HepG2 (cell line): ENCODE measurements around the gene STEAP1. TPM values are rescaled to one million over a fixed set of nuclear protein-coding genes. Genes with fewer than 3 reads are reported as not detected.

ENCODE experiments used
- ATF1 ChIP-seq: IDR thresholded peaks from 2 replicates; pipeline ENCODE4 v1.6.1; 2016; ENCODE audit warnings: mild to moderate bottlenecking, control low read depth
- FOXK1 ChIP-seq: sonication (generic); formaldehyde crosslinking; IDR thresholded peaks from 2 replicates; pipeline ENCODE4 v1.4.0; 2020; ENCODE audit warnings: low read depth, missing genetic modification reagents, borderline replicate concordance
- HDAC1 ChIP-seq: sonication (generic); formaldehyde crosslinking; IDR thresholded peaks from 2 replicates; pipeline ENCODE4 v1.5.1; 2020; ENCODE audit warnings: mild to moderate bottlenecking, missing genetic modification reagents
- HOXA3 ChIP-seq: sonication (generic); formaldehyde crosslinking; IDR thresholded peaks from 2 replicates; pipeline ENCODE4 v1.5.0; 2020; ENCODE audit warnings: missing genetic modification reagents
- KAT8 ChIP-seq: IDR thresholded peaks from 2 replicates; pipeline ENCODE4 v1.6.1; 2016; ENCODE audit warnings: missing genetic modification reagents, missing compliant biosample characterization
- NCOA2 ChIP-seq: sonication (generic); formaldehyde crosslinking; IDR thresholded peaks from 2 replicates; pipeline ENCODE4 v1.8.0; 2022; ENCODE audit warnings: inconsistent platforms
- PHF5A ChIP-seq: IDR thresholded peaks from one replicate; pipeline ENCODE4 v1.6.1; 2018; ENCODE audit warnings: low read depth, missing genetic modification reagents; ENCODE audit not compliant: unreplicated experiment
- RBAK ChIP-seq: sonication (generic); formaldehyde crosslinking; IDR thresholded peaks from 2 replicates; pipeline ENCODE4 v1.5.1; 2020; ENCODE audit warnings: mild to moderate bottlenecking, missing genetic modification reagents
- SALL1 ChIP-seq: sonication (generic); formaldehyde crosslinking; IDR thresholded peaks from 2 replicates; pipeline ENCODE4 v1.8.0; 2022; ENCODE audit warnings: mild to moderate bottlenecking, missing genetic modification reagents
- SMC3 ChIP-seq: IDR thresholded peaks from 2 replicates; pipeline ENCODE4 v1.6.1; 2011; ENCODE audit warnings: low read length, improper control_type of control experiment
- SRF ChIP-seq: IDR thresholded peaks from 2 replicates; pipeline ENCODE4 v1.6.1; 2011; ENCODE audit warnings: mild to moderate bottlenecking, low read depth, low read length, moderate library complexity
- ZBTB8A ChIP-seq: sonication (generic); formaldehyde crosslinking; IDR thresholded peaks from 2 replicates; pipeline ENCODE4 v1.4.0; 2020; ENCODE audit warnings: mild to moderate bottlenecking, low read depth, missing genetic modification reagents, borderline replicate concordance
- ZHX1 ChIP-seq: sonication (generic); formaldehyde crosslinking; IDR thresholded peaks from 2 replicates; pipeline ENCODE4 v1.8.1; 2022; ENCODE audit warnings: low read depth, mild to moderate bottlenecking, missing genetic modification reagents
- ZNF274 ChIP-seq: sonication (generic); formaldehyde crosslinking; IDR thresholded peaks from 2 replicates; pipeline ENCODE4 v1.5.1; 2020; ENCODE audit warnings: mild to moderate bottlenecking, missing genetic modification reagents
- polyA plus RNA-seq, 8 experiments: library from polyadenylated mRNA; depleted of rRNA in 3 of 8; stranded (reverse) in 7 of 8; unstranded in 1 of 8; fragments of >200 nt; fragmentation: Illumina TruSeq in 4 of 8; extraction: Trizol in 4 of 8; gene quantifications; 2 replicates each; pipeline versions ENCODE4 v1.2.1 to v1.2.3, GENCODE V29; 2011 to 2016; ENCODE audit warnings: low read depth in 4 of 8, missing spikeins in 1 of 8, mixed read lengths in 1 of 8; ENCODE audit not compliant: insufficient read depth in 1 of 8
- total RNA-seq, 5 experiments: library from RNA; depleted of rRNA; stranded (reverse); fragments of >200 nt; fragmentation: Illumina TruSeq; extraction: Trizol; gene quantifications; 2 replicates each; pipeline ENCODE4 v1.2.3, GENCODE V29; 2016; ENCODE audit warnings: low read depth in 1 of 5
- TF ChIP-seq, protein P1 (sequence below): IDR thresholded peaks from 2 replicates; pipeline ENCODE4 v1.6.1; 2018; ENCODE audit warnings: missing genetic modification reagents, mild to moderate bottlenecking, missing compliant biosample characterization
- TF ChIP-seq, protein P2 (sequence below): sonication (generic); formaldehyde crosslinking; IDR thresholded peaks from 2 replicates; pipeline ENCODE4 v1.5.1; 2020; ENCODE audit warnings: mild to moderate bottlenecking, missing genetic modification reagents, borderline replicate concordance
- TF ChIP-seq, protein P3 (sequence below): sonication (generic); IDR thresholded peaks from 2 replicates; pipeline ENCODE4 v1.6.1; 2016; ENCODE audit warnings: low read depth, borderline replicate concordance
- TF ChIP-seq, protein P4 (sequence below): sonication (generic); formaldehyde crosslinking; IDR thresholded peaks from 2 replicates; pipeline ENCODE4 v1.8.0; 2022; ENCODE audit warnings: missing genetic modification reagents, low read depth, mild to moderate bottlenecking, borderline replicate concordance
- TF ChIP-seq, protein P5 (sequence below): sonication (generic); formaldehyde crosslinking; IDR thresholded peaks from 2 replicates; pipeline ENCODE4 v1.4.0; 2020; ENCODE audit warnings: mild to moderate bottlenecking, missing genetic modification reagents

STEAP1 gene
- total and polyA plus RNA-seq, 2 of the 13 experiments (the other 11 are each of a cell fraction or from before 2014, with no cell fraction given): 23.2 to 24.2 TPM

DNA sequence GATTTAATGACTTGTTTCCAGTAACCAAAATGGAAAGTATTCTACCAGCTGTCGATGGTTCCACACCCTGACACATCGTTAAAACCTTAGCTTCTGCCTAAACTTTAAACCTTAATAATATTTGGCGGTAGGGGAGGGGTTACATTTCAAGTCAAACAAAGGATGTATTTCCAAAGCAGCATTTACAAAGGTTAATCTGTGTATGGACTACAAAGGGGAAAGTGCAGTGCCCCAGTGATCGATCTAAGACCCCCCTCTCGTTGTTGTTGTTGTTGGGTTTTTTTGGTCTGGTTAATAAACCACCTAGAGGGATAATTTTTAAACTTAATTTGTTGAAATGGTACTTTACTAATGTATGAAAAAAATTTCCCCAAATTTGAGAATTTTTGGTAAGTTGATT, 56.2 kb downstream of the STEAP1 start (continued):
- TF ChIP-seq KAT8 (CRISPR knock-in tag) (0 out of 2 replicates have a peak, but pooled peaks have one; percentile 33), SMC3 (no peak), SALL1 (CRISPR knock-in tag) (peak; percentile 56; the same call in 1 of the 2 replicates), FOXK1 (CRISPR knock-in tag) (peak; percentile 70; the same call in 1 of the 2 replicates), RBAK (CRISPR knock-in tag) (no peak), ZHX1 (no peak), HOXA3 (no peak), ZBTB8A (CRISPR knock-in tag) (no peak), NCOA2 (CRISPR knock-in tag) (peak; percentile 48; the same call in 1 of the 2 replicates), ATF1 (CRISPR knock-in tag) (no peak), SRF (no peak), HDAC1 (CRISPR knock-in tag) (peak; percentile 40), ZNF274 (CRISPR knock-in tag) (no peak), PHF5A (CRISPR knock-in tag) (no peak)
- TF ChIP-seq, protein P1, sequence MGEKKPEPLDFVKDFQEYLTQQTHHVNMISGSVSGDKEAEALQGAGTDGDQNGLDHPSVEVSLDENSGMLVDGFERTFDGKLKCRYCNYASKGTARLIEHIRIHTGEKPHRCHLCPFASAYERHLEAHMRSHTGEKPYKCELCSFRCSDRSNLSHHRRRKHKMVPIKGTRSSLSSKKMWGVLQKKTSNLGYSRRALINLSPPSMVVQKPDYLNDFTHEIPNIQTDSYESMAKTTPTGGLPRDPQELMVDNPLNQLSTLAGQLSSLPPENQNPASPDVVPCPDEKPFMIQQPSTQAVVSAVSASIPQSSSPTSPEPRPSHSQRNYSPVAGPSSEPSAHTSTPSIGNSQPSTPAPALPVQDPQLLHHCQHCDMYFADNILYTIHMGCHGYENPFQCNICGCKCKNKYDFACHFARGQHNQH (CRISPR knock-in tag): no peak
- TF ChIP-seq, protein P2, sequence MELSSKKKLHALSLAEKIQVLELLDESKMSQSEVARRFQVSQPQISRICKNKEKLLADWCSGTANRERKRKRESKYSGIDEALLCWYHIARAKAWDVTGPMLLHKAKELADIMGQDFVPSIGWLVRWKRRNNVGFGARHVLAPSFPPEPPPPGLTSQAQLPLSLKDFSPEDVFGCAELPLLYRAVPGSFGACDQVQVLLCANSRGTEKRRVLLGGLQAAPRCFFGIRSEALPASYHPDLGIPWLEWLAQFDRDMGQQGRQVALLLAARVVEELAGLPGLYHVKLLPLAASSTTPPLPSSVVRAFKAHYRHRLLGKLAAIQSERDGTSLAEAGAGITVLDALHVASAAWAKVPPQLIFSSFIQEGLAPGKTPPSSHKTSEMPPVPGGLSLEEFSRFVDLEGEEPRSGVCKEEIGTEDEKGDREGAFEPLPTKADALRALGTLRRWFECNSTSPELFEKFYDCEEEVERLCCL (CRISPR knock-in tag): no peak
- TF ChIP-seq, protein P3, sequence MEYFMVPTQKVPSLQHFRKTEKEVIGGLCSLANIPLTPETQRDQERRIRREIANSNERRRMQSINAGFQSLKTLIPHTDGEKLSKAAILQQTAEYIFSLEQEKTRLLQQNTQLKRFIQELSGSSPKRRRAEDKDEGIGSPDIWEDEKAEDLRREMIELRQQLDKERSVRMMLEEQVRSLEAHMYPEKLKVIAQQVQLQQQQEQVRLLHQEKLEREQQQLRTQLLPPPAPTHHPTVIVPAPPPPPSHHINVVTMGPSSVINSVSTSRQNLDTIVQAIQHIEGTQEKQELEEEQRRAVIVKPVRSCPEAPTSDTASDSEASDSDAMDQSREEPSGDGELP: no peak
- TF ChIP-seq, protein P4, sequence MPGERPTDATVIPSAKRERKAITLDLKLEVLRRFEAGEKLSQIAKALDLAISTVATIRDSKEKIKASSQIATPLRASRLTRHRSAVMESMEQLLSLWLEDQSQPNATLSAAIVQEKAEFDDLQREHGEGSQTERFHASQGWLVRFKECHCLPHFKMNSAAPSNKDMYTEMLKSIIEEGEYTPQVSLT (CRISPR knock-in tag): no peak
- TF ChIP-seq, protein P5, sequence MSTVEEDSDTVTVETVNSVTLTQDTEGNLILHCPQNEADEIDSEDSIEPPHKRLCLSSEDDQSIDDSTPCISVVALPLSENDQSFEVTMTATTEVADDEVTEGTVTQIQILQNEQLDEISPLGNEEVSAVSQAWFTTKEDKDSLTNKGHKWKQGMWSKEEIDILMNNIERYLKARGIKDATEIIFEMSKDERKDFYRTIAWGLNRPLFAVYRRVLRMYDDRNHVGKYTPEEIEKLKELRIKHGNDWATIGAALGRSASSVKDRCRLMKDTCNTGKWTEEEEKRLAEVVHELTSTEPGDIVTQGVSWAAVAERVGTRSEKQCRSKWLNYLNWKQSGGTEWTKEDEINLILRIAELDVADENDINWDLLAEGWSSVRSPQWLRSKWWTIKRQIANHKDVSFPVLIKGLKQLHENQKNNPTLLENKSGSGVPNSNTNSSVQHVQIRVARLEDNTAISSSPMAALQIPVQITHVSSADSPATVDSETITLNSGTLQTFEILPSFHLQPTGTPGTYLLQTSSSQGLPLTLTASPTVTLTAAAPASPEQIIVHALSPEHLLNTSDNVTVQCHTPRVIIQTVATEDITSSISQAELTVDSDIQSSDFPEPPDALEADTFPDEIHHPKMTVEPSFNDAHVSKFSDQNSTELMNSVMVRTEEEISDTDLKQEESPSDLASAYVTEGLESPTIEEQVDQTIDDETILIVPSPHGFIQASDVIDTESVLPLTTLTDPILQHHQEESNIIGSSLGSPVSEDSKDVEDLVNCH (CRISPR knock-in tag): no peak
